ENCODE measurements around the gene TRIM34.
"Not testable (repeated sequence)": the region's sequence is repeated elsewhere in the genome, so short reads cannot be mapped to it uniquely, and the experiment has no call there.

The TRIM34 gene

DNA sequence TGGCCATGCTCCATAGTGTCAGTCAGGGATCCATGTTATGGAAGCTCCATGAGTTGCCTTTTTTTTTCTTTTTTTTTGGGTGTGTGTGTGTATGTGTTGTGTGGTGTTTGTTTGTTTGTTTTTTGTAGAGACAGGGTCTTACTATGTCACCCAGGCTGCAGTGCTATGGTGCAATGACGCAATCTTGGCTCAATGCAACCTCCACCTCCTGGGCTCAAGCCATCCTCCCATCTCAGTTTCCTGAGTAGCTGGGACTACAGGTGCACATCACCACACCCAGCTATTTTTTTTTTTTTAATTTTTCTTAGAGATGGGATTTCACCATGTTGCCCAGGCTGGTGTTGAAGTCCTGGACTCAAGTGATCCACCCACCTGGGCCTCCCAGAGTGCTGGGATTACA is 63.7 kb downstream of the TRIM34 start:
- no peak for DNase-seq

DNA sequence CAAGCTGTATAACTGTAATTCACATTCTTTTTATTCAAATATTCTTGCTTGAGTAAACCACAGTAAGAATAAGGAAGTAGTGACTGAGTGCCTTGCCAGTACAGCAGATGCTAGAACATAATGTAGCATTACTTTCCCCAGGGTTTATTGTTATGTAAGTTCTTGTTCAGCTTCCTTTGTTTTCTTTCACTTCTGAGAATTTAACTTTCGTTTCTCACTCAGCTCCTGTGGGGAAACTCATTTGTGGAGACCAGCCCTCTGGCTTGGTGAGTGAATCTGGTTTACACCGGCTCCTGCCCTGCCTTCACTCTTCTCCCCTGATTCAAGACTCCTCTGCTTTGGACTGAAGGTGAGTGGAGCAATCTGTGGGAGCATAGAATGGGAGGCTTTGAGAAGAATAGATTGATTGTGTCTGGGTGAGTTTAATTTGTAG is 64.8 kb downstream of the TRIM34 start, which contains the start of gene TRIM22:
TRIM22 (plus strand) TSS at position 240 of the 433 bp plus-strand sequence. CDS start 6,443 bp downstream, outside the sequence.
- no peak for DNase-seq

DNA sequence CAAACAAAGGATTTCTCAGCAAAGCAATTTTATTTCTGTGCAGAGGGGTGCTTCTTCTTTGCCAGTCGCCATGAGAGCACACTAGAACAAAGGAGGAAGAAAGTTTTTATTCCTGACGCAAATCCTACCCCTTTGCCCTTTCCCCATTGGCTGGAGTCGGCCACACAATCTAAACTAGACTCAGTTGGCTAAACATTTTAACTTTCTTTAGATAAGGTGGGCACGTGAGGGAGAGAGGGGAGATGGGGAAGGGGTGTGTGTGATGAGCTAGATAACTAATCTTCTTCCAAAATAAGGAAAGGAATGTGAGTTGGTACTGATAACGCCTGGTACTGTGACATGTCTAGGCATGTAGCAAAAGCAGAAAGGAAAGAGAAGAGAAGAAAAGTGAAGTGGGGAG is 65.4 kb downstream of the TRIM34 start:
- no peak for DNase-seq

DNA sequence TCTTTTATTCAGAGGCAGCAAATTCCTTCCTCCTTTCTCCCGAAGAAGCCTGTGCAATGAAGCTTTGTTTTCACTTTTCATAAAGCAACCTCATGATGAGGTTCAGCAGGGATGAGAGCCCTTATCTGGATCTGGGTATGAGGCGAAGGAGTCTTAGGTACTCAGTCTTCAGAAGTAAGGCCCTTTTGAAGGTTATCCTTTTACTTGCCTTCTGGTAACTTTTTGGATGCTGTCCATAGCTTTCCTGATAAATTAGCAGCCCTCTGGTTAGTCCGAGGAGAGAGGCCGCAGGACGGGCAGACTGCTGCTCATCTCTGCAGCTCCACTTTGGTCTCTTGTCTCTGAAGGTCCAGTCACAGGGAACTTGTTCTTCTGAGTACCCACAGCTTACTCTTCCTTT is 65.9 kb downstream of the TRIM34 start:
- no peak for DNase-seq

DNA sequence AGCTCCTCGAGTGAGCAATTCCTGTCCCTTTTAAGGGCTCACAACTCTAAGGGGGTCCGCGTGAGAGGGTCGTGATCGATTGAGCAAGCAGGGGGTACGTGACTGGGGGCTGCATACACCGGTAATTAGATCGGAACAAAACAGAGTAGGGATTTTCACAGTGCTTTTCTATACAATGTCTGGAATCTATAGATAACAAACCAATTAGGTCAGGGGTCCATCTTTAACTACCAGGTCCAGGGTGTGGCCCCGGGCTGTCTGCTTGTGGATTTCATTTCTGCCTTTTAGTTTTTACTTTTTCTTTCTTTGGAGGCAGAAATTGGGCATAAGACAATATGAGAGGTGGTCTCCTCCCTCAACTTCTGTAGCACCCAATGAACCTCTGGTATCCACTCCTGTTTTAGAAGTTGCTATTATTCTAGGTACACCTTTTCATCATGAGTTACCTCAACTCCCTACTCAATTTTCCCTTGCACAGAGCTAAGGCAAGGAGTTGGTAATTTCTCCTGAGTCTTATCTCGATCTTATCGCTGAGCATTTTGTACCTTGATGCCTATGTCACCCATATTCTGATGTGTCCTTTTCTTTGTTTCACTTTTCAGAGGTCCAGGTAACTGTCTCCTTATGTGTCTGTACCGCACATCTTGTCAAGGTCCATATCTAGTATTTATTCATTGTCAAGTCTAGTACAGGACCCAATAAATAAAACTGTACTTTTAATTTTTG is 66.6 kb downstream of the TRIM34 start:
- not testable (repeated sequence) for DNase-seq

DNA sequence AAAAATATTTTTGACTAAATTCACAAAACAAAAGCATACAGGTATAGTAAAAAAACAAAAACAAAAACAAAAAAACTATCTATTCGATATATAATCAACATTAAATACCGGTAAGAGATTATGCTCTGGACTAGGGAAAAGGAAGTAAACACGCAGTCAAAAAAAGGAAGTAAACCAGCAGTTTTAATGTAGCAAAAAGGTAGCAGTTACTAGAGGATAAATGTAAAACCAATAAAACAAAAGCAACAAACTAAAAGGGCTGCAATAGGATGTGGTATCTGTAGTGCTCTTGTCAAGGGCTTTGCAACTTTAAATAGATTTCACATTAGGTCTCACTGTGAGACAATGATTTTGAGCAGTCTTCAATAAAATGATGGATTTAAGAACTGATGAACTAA is 67.2 kb downstream of the TRIM34 start:
- DNase-seq: no peak
